ENCODE results near the gene APOA5. TPM values are rescaled to one million over a fixed set of nuclear protein-coding genes. Genes with fewer than 3 reads are reported as not detected.
"Not testable (repeated sequence)": the region's sequence is repeated elsewhere in the genome, so short reads cannot be mapped to it uniquely, and the experiment has no call there.

The APOA5 gene
- total and polyA plus RNA-seq, 2 donors = 0.38 TPM; not detected in 1

DNA sequence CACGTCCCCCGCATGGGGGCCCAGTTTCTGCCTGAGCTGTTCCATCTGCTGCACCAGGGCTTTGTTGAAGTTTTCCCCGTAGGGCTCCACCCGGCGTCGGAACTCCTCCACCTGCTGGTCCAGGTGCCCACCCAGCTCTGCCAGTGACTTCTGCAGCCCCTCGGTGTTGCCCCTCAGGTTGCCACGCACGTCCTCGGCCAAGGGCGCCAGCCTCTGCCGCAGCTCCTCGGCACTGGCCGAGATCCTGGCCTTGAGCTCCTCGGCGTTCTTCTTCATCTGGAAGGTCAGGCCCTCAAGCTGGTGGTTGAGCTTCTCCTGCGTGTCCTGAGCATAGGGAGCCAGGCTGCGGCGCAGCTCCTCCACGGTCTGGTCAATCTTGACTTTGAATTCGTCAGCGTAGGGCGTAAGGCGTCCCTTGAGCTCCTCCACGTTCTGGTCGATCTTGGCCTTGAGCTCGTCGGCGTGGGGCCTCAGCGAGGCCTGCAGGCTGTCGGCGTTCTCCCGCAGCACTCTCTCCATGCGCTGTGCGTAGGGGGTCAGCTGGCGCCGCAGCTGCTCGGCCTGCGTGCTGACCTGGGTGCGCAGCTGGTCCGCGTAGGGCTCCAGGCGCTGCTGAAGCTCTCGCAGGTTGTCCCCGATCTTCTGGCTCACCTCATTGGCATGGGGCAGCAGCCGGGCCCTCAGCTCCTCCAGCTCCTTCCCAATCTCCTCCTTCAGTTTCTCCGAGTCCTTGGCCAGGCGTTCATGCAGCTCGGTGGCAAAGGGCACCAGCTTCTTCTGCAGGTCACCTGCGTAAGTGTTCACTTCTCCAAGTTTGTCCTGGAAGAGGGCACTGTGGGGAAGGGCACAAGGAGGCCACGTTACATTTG is 29.6 kb upstream of the APOA5 start:
- Histone ChIP-seq H3K4me3 (ENCODE audit: low read depth, low read length) (no peak overlapping the region), H3K27ac (ENCODE audit: low read depth) (no peak overlapping the region), H3K4me1 (ENCODE audit: insufficient read depth) (no peaks in the 10 kb centered on the region), H3K36me3 (ENCODE audit: insufficient read depth) (no peaks in the 10 kb centered on the region)
- no peak for DNase-seq (ENCODE audit: extremely low spot score)
- 93% methylated on average over 51 of the region's 51 CpGs for WGBS

DNA sequence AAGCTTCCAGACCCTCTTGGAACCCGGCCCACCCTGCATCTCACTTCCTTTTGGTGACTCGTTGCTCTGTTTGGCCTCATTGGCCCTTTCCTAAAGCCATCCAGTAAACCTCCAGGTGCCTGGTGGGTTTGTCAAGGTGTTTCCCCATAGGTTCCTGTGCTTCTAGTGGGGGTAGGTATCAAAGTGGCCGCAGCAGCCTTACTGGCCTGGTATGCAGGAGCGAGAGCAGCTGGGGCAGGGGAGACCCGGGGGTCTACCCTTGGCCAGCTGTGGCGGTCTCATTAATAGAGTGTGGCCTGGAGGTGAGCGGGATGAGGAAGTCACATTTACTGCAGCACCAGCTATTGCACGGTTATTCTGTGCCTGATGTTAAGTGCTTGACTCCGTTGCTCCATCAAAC is 27.4 kb upstream of the APOA5 start:
- H3K36me3 ChIP-seq (ENCODE audit: insufficient read depth) = no peaks in the 10 kb centered on the region
- no peak overlapping the region for H3K27ac ChIP-seq (ENCODE audit: low read depth)
- no peaks in the 10 kb centered on the region for H3K4me1 ChIP-seq (ENCODE audit: insufficient read depth)
- H3K4me3 ChIP-seq (ENCODE audit: low read depth, low read length) = no peak overlapping the region
- 88% methylated on average over 9 of the region's 9 CpGs for WGBS
- DNase-seq (ENCODE audit: extremely low spot score) = no peak

DNA sequence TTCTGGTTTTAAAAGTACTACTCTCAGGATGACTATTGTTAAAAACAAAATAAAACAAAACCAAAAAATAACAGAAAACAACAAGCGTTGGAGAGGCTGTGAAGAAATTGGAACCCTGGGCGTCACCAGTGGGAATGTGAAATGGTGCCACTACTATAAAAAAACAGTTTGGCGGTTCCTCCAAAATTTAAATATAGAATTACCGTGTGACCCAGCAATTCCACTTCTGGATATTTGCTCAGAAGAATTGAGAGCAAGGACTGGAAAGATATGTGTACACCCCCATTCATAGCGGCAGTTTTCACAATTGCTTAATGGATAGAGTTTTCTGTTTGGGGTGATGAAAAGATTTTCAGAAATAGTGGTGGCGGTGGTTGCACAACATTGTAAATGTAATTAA is 22.8 kb upstream of the APOA5 start:
- Histone ChIP-seq H3K4me1 (ENCODE audit: insufficient read depth) (no peaks in the 10 kb centered on the region), H3K27ac (ENCODE audit: low read depth) (no peak overlapping the region), H3K36me3 (ENCODE audit: insufficient read depth) (no peaks in the 10 kb centered on the region), H3K4me3 (ENCODE audit: low read depth, low read length) (no peak overlapping the region)
- 77% methylated on average over 6 of the region's 6 CpGs for WGBS
- DNase-seq (ENCODE audit: extremely low spot score) = no peak

DNA sequence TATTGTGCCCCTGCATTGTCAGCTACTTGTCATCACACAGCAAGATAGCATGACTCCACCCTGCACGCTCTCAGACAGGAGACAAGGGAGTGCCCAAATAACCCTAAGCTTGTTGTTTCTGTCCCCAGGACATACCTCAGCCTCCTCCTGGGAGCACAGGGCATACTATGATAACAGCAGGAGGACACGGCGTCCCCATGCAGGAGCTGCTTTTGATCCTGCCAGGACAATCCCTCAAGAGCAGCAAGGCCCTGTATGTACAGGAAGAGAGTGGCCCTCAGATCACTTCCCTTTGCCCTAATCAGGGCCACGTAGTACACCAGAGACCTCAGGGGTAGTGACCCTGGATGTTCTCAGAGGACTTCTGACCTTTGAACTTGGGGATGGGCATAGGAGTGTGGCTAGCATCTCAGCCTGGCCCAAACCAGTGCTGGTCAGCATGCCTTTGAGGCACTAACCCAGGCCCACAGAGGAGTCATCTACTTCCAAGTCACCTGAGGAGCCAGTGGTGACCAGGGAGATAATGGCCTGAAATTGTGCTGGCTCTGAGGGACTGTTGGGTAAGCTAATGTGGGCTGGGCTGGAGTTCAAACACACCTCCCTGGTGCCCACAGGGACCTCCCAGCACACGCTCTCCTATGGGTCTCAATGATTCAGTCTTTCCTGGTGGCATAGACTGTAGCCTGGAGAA is 22.2 kb upstream of the APOA5 start:
- WGBS = 72% methylated on average over 5 of the region's 5 CpGs
- H3K4me1 ChIP-seq (ENCODE audit: insufficient read depth) = no peaks in the 10 kb centered on the region
- no peak overlapping the region for H3K27ac ChIP-seq (ENCODE audit: low read depth)
- no peak for DNase-seq (ENCODE audit: extremely low spot score)
- no peaks in the 10 kb centered on the region for H3K36me3 ChIP-seq (ENCODE audit: insufficient read depth)
- no peak overlapping the region for H3K4me3 ChIP-seq (ENCODE audit: low read depth, low read length)

DNA sequence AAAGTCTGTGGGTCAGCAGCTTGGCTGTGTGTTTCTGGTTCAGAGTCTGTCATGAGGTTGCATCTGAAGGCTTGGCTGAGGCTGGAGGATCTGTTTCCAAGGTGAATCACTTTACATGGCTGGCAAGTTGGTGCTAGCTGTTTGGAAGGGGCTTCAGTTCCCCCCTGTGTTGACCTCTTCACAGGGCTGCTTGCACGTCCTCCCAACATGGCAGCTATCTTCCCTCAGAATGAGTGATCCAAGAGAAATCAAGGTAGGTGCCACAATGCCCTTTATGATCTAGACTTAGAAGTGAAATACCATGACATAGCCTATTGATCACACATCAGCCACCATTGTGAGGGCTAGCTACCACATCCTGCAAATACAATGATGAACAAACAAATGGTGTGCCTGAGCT is 21.5 kb upstream of the APOA5 start:
- WGBS = 92% methylated on average over 1 of the region's 1 CpG
- no peak for DNase-seq (ENCODE audit: extremely low spot score)
- Histone ChIP-seq H3K4me1 (ENCODE audit: insufficient read depth) (no peaks in the 10 kb centered on the region), H3K27ac (ENCODE audit: low read depth) (no peak overlapping the region), H3K4me3 (ENCODE audit: low read depth, low read length) (no peak overlapping the region), H3K36me3 (ENCODE audit: insufficient read depth) (no peaks in the 10 kb centered on the region)

DNA sequence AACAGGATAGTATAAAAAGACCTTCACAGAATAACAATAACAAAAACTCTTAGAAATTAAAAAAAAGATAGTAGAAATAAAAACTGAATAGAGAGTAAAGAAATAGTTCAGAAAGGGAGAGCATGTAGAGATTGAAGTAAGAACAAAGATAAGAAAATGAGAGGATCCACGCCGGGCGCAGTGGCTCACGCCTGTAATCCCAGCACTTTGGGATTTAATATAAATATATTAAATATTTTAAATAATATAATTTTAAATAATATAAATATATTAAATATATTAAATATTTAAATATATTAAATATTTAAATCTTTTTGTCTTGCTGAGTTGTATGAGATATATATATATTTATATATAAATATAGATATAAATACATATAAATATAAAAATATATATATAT is 20.4 kb upstream of the APOA5 start:
- Histone ChIP-seq H3K27ac (ENCODE audit: low read depth) (no peak overlapping the region), H3K4me1 (ENCODE audit: insufficient read depth) (no peaks in the 10 kb centered on the region), H3K36me3 (ENCODE audit: insufficient read depth) (no peaks in the 10 kb centered on the region), H3K4me3 (ENCODE audit: low read depth, low read length) (no peak overlapping the region)
- DNase-seq (ENCODE audit: extremely low spot score) = no peak
- WGBS = 84% methylated on average over 4 of the region's 4 CpGs

DNA sequence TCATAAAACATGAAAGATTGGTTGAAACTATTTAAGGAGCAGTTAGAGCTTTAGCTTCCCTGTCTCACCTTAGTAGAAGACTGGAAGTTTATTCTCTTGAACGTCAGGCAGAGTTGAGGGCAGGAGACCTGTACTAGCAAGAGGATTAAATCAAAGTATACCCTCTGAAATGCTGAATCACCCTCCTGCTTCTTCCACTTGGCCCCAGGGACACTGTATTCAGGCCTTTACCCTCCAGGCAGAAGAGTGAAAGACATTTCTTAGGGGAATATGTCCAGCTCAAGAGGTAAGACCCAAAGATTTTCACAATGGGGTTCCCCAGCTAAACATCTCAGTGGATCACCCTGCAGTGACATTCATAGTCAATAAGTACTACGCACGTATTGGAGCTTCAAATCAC is 19.5 kb upstream of the APOA5 start:
- no peak overlapping the region for H3K27ac ChIP-seq (ENCODE audit: low read depth)
- 76% methylated on average over 3 of the region's 3 CpGs for whole genome bisulfite sequencing
- DNase-seq (ENCODE audit: extremely low spot score) = no peak
- no peak overlapping the region for H3K4me3 ChIP-seq (ENCODE audit: low read depth, low read length)
- H3K36me3 ChIP-seq (ENCODE audit: insufficient read depth) = no peaks in the 10 kb centered on the region
- H3K4me1 ChIP-seq (ENCODE audit: insufficient read depth) = no peaks in the 10 kb centered on the region

DNA sequence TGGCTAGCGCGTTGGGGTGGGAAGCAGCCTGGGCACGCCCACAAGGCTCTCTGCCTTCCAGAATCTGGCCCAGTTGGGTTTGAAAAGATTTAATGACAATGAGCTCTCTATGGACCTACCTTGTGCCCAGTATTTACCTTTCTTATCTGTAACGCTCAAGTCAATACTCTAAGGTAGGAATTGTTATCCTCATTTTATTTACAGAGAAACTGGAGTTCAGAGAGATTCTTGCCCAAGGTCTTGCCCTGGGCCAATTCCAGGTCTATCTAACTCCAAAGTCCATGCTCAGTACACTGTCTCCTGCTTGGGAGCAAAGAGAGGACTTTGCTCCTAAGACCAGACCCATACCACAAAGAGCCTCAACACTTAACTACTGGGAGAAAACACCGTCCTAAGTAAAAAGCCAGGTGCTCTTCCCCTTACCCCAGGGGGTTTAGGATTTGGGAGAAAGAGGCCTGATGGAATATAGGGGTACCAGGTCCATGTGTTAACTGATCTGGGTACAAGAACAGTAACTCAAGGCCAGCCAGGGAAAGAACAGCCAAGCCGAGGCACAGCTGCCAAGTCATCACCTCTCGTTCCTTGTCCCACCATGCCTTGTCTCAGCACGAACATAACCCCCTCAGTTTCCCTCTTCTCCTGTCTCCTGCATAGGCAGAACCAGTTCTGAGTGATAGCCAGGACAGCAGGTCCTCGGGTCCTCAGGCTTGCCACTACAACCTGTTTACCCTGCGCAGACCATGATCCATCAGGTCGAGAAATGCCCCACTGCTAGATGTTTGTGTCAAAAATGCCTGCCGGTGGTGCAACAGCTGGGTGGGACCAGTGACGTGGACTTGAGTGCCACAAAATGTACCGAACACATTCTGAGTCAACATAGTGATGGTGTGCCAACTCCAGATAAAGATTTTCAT is 16.8 kb upstream of the APOA5 start:
- no peak overlapping the region for H3K27ac ChIP-seq (ENCODE audit: low read depth)
- no peaks in the 10 kb centered on the region for H3K36me3 ChIP-seq (ENCODE audit: insufficient read depth)
- 79% methylated on average over 14 of the region's 14 CpGs for WGBS
- H3K4me1 ChIP-seq (ENCODE audit: insufficient read depth) = no peaks in the 10 kb centered on the region
- DNase-seq (ENCODE audit: extremely low spot score) = no peak
- no peak overlapping the region for H3K4me3 ChIP-seq (ENCODE audit: low read depth, low read length)

DNA sequence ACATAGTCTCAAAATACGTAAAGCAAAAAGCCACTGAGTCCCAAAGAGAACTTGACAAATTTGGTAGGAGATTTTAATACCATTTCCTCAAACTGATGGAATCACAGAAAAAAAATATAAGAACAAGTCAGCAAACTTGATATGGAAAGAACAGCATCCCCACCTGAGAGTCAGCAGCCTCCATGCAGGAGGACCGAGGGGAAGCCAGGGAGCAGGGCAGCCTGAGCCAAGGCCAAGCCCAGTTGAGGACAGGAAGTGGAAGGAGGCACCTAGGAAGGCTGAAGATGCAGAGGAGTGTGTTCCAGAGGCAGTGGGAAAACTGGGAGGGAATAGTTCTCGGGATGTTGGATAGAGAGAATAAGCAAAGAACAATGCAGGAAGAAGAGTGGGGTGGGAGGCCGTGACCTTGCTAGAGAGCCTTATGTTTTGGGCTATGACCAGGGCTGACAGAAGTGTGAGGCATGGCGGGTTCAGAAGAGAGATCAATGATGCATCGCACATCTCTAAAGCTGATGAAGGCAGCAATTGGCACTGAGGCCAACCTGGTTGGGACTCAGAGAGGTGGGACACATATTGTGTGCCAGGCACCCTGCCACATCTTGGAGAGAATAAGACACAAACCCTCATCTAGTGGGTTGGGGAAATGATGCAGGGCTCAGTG is 16.1 kb upstream of the APOA5 start:
- WGBS = 91% methylated on average over 6 of the region's 6 CpGs
- DNase-seq (ENCODE audit: extremely low spot score) = no peak
- Histone ChIP-seq H3K4me3 (ENCODE audit: low read depth, low read length) (no peak overlapping the region), H3K27ac (ENCODE audit: low read depth) (no peak overlapping the region), H3K4me1 (ENCODE audit: insufficient read depth) (no peaks in the 10 kb centered on the region), H3K36me3 (ENCODE audit: insufficient read depth) (no peaks in the 10 kb centered on the region)

DNA sequence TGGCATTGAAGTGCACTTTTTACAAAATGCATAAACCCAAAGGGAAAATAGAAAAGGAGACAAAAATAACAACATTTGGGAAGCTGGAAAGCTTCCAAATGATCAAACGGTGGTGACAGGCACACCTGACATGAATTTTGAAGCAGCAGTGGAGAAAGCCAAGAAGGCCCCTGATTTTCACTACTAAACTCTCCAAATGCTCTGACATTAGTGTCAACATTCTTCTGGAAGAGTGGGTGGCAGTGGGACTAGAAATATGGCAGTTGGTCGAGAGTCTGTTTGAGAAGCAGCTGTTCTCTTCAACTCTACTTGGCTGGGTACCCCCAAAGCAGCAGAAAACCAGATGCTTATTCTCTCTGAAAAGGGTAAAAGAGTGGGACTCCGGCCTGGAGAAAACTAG is 12.3 kb upstream of the APOA5 start:
- Histone ChIP-seq H3K4me3 (ENCODE audit: low read depth, low read length) (no peak overlapping the region), H3K4me1 (ENCODE audit: insufficient read depth) (no peaks in the 10 kb centered on the region), H3K27ac (ENCODE audit: low read depth) (no peak overlapping the region), H3K36me3 (ENCODE audit: insufficient read depth) (no peaks in the 10 kb centered on the region)
- WGBS = 57% methylated on average over 3 of the region's 3 CpGs
- DNase-seq (ENCODE audit: extremely low spot score) = no peak

DNA sequence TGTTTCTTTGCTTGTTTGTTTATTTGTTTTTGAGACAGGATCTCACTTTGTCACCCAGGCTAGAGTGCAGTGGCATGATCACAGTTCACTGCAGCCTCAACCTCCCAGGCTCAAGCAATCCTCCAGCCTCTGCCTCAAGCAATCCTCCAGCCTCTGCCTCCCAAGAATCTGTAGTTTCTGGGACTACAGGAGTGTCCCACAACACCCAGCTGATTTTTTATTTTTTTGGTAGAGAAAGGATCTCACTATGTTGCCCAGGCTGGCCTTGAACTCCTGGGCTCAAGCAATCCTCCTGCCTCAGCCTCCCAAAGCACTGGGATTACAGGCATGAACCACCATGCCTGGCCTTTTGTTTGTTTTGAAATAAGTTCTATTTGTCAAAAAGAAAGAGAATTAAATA is 10.0 kb upstream of the APOA5 start:
- H3K36me3 ChIP-seq (ENCODE audit: insufficient read depth); H3K4me3 ChIP-seq (ENCODE audit: low read depth, low read length); DNase-seq (ENCODE audit: extremely low spot score); H3K27ac ChIP-seq (ENCODE audit: low read depth); H3K4me1 ChIP-seq (ENCODE audit: insufficient read depth): not testable (repeated sequence)

DNA sequence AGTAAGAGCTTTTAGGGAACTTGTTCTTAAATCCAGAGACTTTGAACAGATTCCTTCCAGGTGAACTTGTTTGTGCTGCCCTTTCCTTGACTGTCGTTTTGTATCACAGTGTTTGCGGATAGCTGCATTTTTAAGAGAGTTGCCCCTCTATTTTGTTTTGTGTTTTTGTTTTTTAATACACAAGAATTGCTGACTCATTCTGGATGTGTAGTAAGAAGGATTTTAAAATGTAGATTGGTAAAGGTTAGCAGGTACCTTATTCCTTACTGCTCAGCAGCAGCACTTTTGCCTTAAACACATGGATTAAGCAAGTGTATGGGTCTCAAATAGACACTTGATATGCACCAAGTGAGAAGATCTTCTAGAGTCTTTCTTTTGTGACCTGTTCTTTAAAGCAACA is 8.9 kb upstream of the APOA5 start:
- Histone ChIP-seq H3K27ac (ENCODE audit: low read depth) (no peak overlapping the region), H3K4me1 (ENCODE audit: insufficient read depth) (no peaks in the 10 kb centered on the region), H3K36me3 (ENCODE audit: insufficient read depth) (no peaks in the 10 kb centered on the region), H3K4me3 (ENCODE audit: low read depth, low read length) (no peak overlapping the region)
- DNase-seq (ENCODE audit: extremely low spot score) = no peak
- WGBS = 92% methylated on average over 2 of the region's 2 CpGs

DNA sequence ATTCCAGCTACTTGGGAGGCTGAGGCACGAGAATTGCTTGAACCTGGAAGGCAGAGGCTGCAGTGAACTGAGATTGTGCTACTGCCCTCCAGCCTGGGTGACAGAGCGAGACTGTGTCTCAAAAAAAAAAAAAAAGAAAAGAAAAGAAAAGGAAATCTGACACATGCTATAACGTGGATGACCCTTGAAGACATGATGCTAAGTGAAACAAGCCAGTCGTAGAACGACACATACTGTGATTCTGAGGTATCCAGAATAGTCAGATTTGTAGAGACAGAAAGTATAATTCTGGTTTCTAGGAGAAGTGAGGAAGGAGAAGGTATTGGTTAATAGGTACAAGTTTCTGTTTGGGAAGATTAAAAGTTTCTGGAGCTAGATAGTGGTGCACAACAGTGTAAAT is 6.7 kb upstream of the APOA5 start:
- Histone ChIP-seq H3K4me1 (ENCODE audit: insufficient read depth) (no peaks in the 10 kb centered on the region), H3K4me3 (ENCODE audit: low read depth, low read length) (no peak overlapping the region), H3K36me3 (ENCODE audit: insufficient read depth) (no peaks in the 10 kb centered on the region), H3K27ac (ENCODE audit: low read depth) (no peak overlapping the region)
- no peak for DNase-seq (ENCODE audit: extremely low spot score)
- 81% methylated on average over 5 of the region's 5 CpGs for whole genome bisulfite sequencing

All from urinary bladder (tissue), 4 donors.